Measurements from ENCODE around the gene LASP1. TPM values are rescaled to one million over a fixed set of nuclear protein-coding genes. Genes with fewer than 3 reads are reported as not detected.

LASP1 gene
- total RNA-seq, 1 experiment from 2014 or later = 106 TPM

GRCh38 chr17:38867179-38867967, 2.5 kb upstream of the LASP1 start:
- ChIA-PET CTCF (no interaction called here), POLR2A (ENCODE audit: unreplicated experiment) (no interaction called here)
- intact Hi-C loops (cut with micrococcal nuclease) = no loop called here
- DNase-seq (peak; percentile 64), ATAC-seq (no peak)
- H3K79me2 ChIP-seq (ENCODE audit: low read length) = peaks cover 24% of the 10 kb centered on the region
- peaks cover 20% of the 10 kb centered on the region for H3K4me1 ChIP-seq (ENCODE audit: insufficient read depth, low read length)
- no peak overlapping the region for H3K27ac ChIP-seq (ENCODE audit: low read length)
- H3K4me2 ChIP-seq (ENCODE audit: low read length) = no peak overlapping the region; the same call in 1 of the 2 replicates
- no peak overlapping the region for H2AFZ ChIP-seq (ENCODE audit: low read length)
- no peak for TF ChIP-seq EZH2phosphoT487 (IDR thresholded peaks at IDR 0.05; ENCODE audit: borderline replicate concordance, low read length)
- TF ChIP-seq EZH2 (IDR thresholded peaks at IDR 0.05; ENCODE audit: low read length, unreplicated experiment) = no peak
- TF ChIP-seq CTCF (conservative IDR thresholded peaks at IDR 0.05; ENCODE audit: low read depth, low read length) = no peak
- H3K27me3 ChIP-seq (ENCODE audit: low read length) = no peaks in the 10 kb centered on the region
- H3F3A ChIP-seq (ENCODE audit: low read length, unreplicated experiment) = no peaks in the 10 kb centered on the region
- no peaks in the 10 kb centered on the region for H3K36me3 ChIP-seq (ENCODE audit: low read depth, low read length)
- H3K9me3 ChIP-seq (ENCODE audit: low read length) = no peaks in the 10 kb centered on the region
- no peaks in the 10 kb centered on the region for H3K9me2 ChIP-seq (replicated peaks; ENCODE audit: low read length)
- H4K20me1 ChIP-seq (ENCODE audit: low read length) = peaks cover 4% of the 10 kb centered on the region
- BruUV-seq (replicated peaks) = no TSS peak
- H3K4me3 ChIP-seq (ENCODE audit: low read length) = no peak overlapping the region
- H3K9ac ChIP-seq (ENCODE audit: low read length) = no peak overlapping the region

GRCh38 chr17:38867968-38868816, 1.7 kb upstream of the LASP1 start:
- BruUV-seq (replicated peaks) = no TSS peak
- DNase-seq = no peak
- H3K4me3 ChIP-seq (ENCODE audit: low read length) = peak overlapping the region; percentile 98

More at GRCh38 chr17:38867968-38868816, 1.7 kb upstream of the LASP1 start:
- H3F3A ChIP-seq (ENCODE audit: low read length, unreplicated experiment) = no peaks in the 10 kb centered on the region
- TF ChIP-seq EZH2phosphoT487 (IDR thresholded peaks at IDR 0.05; ENCODE audit: borderline replicate concordance, low read length) (no peak), CTCF (conservative IDR thresholded peaks at IDR 0.05; ENCODE audit: low read depth, low read length) (no peak), EZH2 (IDR thresholded peaks at IDR 0.05; ENCODE audit: low read length, unreplicated experiment) (no peak)
- H3K9me2 ChIP-seq (replicated peaks; ENCODE audit: low read length) = no peaks in the 10 kb centered on the region
- H3K27ac ChIP-seq (ENCODE audit: low read length) = no peak overlapping the region
- intact Hi-C loops (cut with micrococcal nuclease) = no loop called here
- peaks cover 25% of the 10 kb centered on the region for H3K4me1 ChIP-seq (ENCODE audit: insufficient read depth, low read length)
- no peak for ATAC-seq
- peaks cover 33% of the 10 kb centered on the region for H3K79me2 ChIP-seq (ENCODE audit: low read length)
- peak overlapping the region; percentile 82 for H3K4me2 ChIP-seq (ENCODE audit: low read length)
- H4K20me1 ChIP-seq (ENCODE audit: low read length) = peaks cover 10% of the 10 kb centered on the region
- POLR2A ChIA-PET (ENCODE audit: unreplicated experiment) = no interaction called here
- no peaks in the 10 kb centered on the region for H3K9me3 ChIP-seq (ENCODE audit: low read length)
- H3K9ac ChIP-seq (ENCODE audit: low read length) = no peak overlapping the region
- peak overlapping the region; percentile 91 for H2AFZ ChIP-seq (ENCODE audit: low read length)
- CTCF ChIA-PET = no interaction called here
- no peaks in the 10 kb centered on the region for H3K27me3 ChIP-seq (ENCODE audit: low read length)
- H3K36me3 ChIP-seq (ENCODE audit: low read depth, low read length) = no peaks in the 10 kb centered on the region
